ENCODE measurements around the gene FNDC10.

The FNDC10 gene

GRCh38 chr1:1627829-1628753 is 28.2 kb upstream of the FNDC10 start:
- no peak for FAIRE-seq

- no peak for FAIRE-seq
Measured at GRCh38 chr1:1627261-1627828, 27.4 kb upstream of the FNDC10 start.

- no peak for FAIRE-seq
Measured at GRCh38 chr1:1626207-1627141, 26.5 kb upstream of the FNDC10 start.

- FAIRE-seq: no peak
Measured at GRCh38 chr1:1625824-1626206, 25.9 kb upstream of the FNDC10 start.

GRCh38 chr1:1625404-1625775 is 25.5 kb upstream of the FNDC10 start:
- FAIRE-seq: no peak

GRCh38 chr1:1624443-1625403 is 24.8 kb upstream of the FNDC10 start:
- FAIRE-seq: no peak

- FAIRE-seq: no peak
Measured at GRCh38 chr1:1623631-1624442, 23.9 kb upstream of the FNDC10 start.

- FAIRE-seq: no peak
Measured at GRCh38 chr1:1623181-1623630, 23.3 kb upstream of the FNDC10 start.

- no peak for FAIRE-seq
Measured at GRCh38 chr1:1622788-1623094, 22.8 kb upstream of the FNDC10 start.

GRCh38 chr1:1622010-1622787 is 22.3 kb upstream of the FNDC10 start:
- no peak for FAIRE-seq

- no peak for FAIRE-seq
Measured at GRCh38 chr1:1621173-1622009, 21.5 kb upstream of the FNDC10 start.

- FAIRE-seq: no peak
Measured at GRCh38 chr1:1620433-1621139, 20.7 kb upstream of the FNDC10 start.

GRCh38 chr1:1619917-1620361 is 20.0 kb upstream of the FNDC10 start:
- FAIRE-seq: no peak

- no peak for FAIRE-seq
Measured at GRCh38 chr1:1618396-1619068, 18.6 kb upstream of the FNDC10 start.

- no peak for FAIRE-seq
Measured at GRCh38 chr1:1617925-1618324, 18.0 kb upstream of the FNDC10 start.

- FAIRE-seq: no peak
Measured at GRCh38 chr1:1617516-1617915, 17.6 kb upstream of the FNDC10 start.

GRCh38 chr1:1616838-1617237 is 16.9 kb upstream of the FNDC10 start:
- FAIRE-seq: no peak
